Measurements from ENCODE around the gene GATA3. TPM values are rescaled to one million over a fixed set of nuclear protein-coding genes. Genes with fewer than 3 reads are reported as not detected.

GATA3 gene
- total RNA-seq, 1 donor from 2014 or later, result not detected

GRCh38 chr10:8104721-8105120 is 50.2 kb downstream of the GATA3 start:
- intact Hi-C loops (cut with DNase I), result no loop called here
- DNase-seq (ENCODE audit: low spot score in 2 of 2), result no peak
- H3K9me3 ChIP-seq, result no peaks in the 10 kb centered on the region
- H3K4me3 ChIP-seq, result no peak overlapping the region
- H3K4me1 ChIP-seq, result no peaks in the 10 kb centered on the region
- H3K27ac ChIP-seq, result no peak overlapping the region
- no peak for TF ChIP-seq CTCF (IDR thresholded peaks at IDR 0.05)
- H3K27me3 ChIP-seq, result no peaks in the 10 kb centered on the region
- no peaks in the 10 kb centered on the region for H3K36me3 ChIP-seq

GRCh38 chr10:8105932-8106331 is 51.4 kb downstream of the GATA3 start:
- intact Hi-C loops (cut with DNase I), result no loop called here
- H3K36me3 ChIP-seq, result no peaks in the 10 kb centered on the region
- no peaks in the 10 kb centered on the region for H3K27me3 ChIP-seq

GRCh38 chr10:8112230-8112905 is 57.9 kb downstream of the GATA3 start:
- H3K4me3 ChIP-seq, result no peak overlapping the region
- H3K9me3 ChIP-seq, result no peaks in the 10 kb centered on the region
- H3K36me3 ChIP-seq, result no peaks in the 10 kb centered on the region
- intact Hi-C loops (cut with DNase I), result no loop called here
- no peak overlapping the region for H3K27ac ChIP-seq
- DNase-seq (ENCODE audit: low spot score in 2 of 2), result no peak
- no peak for TF ChIP-seq CTCF (IDR thresholded peaks at IDR 0.05)
- H3K4me1 ChIP-seq, result no peaks in the 10 kb centered on the region
- no peaks in the 10 kb centered on the region for H3K27me3 ChIP-seq

More at GRCh38 chr10:8105932-8106331, 51.4 kb downstream of the GATA3 start:
- TF ChIP-seq CTCF (IDR thresholded peaks at IDR 0.05), result no peak
- DNase-seq (ENCODE audit: low spot score in 2 of 2), result no peak
- no peak overlapping the region for H3K27ac ChIP-seq
- no peak overlapping the region for H3K4me3 ChIP-seq
- H3K4me1 ChIP-seq, result no peaks in the 10 kb centered on the region
- H3K9me3 ChIP-seq, result no peaks in the 10 kb centered on the region

GRCh38 chr10:8112942-8113442 is 58.5 kb downstream of the GATA3 start:
- Histone ChIP-seq H3K4me1 (no peaks in the 10 kb centered on the region), H3K27ac (no peak overlapping the region), H3K9me3 (no peaks in the 10 kb centered on the region), H3K36me3 (no peaks in the 10 kb centered on the region), H3K4me3 (no peak overlapping the region), H3K27me3 (no peaks in the 10 kb centered on the region)
- no peak for TF ChIP-seq CTCF (IDR thresholded peaks at IDR 0.05)
- intact Hi-C loops (cut with DNase I), result no loop called here
- no peak for DNase-seq (ENCODE audit: low spot score in 2 of 2)

- H3K27me3 ChIP-seq, result no peaks in the 10 kb centered on the region
- no peak for TF ChIP-seq CTCF (IDR thresholded peaks at IDR 0.05)
- no peaks in the 10 kb centered on the region for H3K9me3 ChIP-seq
- no peak overlapping the region for H3K27ac ChIP-seq
- H3K4me3 ChIP-seq, result no peak overlapping the region
- H3K4me1 ChIP-seq, result no peaks in the 10 kb centered on the region
- intact Hi-C loops (cut with DNase I), result no loop called here
- H3K36me3 ChIP-seq, result no peaks in the 10 kb centered on the region
- no peak for DNase-seq (ENCODE audit: low spot score in 2 of 2)
Observed at GRCh38 chr10:8113616-8114015, 59.1 kb downstream of the GATA3 start.

Measured in ascending aorta (tissue), 2 donors.